Measurements from ENCODE around the gene ZNF783.
A peak's percentile ranks its signal among the peaks of the same experiment; 100 is the strongest.

Gene ZNF783

GRCh38 chr7:149280151-149280550, 18.2 kb downstream of the ZNF783 start:
- FAIRE-seq (no peak), DNase-seq (ENCODE audit: extremely low spot score, insufficient read length, low read depth) (no peak)

- FAIRE-seq (no peak), DNase-seq (ENCODE audit: extremely low spot score, insufficient read length, low read depth) (no peak)
Observed at GRCh38 chr7:149280661-149281507, 18.9 kb downstream of the ZNF783 start.

- no peak for DNase-seq (ENCODE audit: extremely low spot score, insufficient read length, low read depth)
- no peak for FAIRE-seq
Observed at GRCh38 chr7:149281508-149282330, 19.7 kb downstream of the ZNF783 start.

- no peak for DNase-seq (ENCODE audit: extremely low spot score, insufficient read length, low read depth)
- no peak for FAIRE-seq
Observed at GRCh38 chr7:149282331-149282655, 20.3 kb downstream of the ZNF783 start.

- no peak for FAIRE-seq
- DNase-seq (ENCODE audit: extremely low spot score, insufficient read length, low read depth) = no peak
Observed at GRCh38 chr7:149283321-149283720, 21.3 kb downstream of the ZNF783 start.

DNA sequence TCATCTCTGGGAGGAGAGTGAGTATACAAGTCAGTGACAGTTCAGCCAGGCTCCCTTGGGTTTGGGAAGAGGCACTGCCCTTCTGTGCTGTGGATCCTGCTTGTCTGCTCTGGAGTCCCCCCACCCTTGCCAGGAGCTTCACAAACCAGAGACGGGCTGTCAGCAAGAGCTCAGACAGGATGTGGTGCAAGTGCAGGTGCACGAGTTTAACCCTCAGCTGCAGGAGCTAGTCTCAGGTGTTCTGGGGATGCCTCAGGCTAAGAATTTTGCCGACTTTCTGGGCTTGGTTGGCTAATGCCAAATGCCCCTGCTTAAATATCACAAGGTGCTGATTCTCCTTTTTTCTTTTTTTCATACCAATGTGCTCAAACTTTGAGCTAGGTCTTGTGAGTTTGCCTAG, 22.3 kb downstream of the ZNF783 start:
- peak; percentile 69 for FAIRE-seq
- DNase-seq (ENCODE audit: extremely low spot score, insufficient read length, low read depth) = no peak

GRCh38 chr7:149284850-149285585, 23.0 kb downstream of the ZNF783 start:
- FAIRE-seq (peak; percentile 92), DNase-seq (ENCODE audit: extremely low spot score, insufficient read length, low read depth) (peak; percentile 84)

- FAIRE-seq = no peak
Observed at GRCh38 chr7:149285603-149286002, 23.6 kb downstream of the ZNF783 start.

GRCh38 chr7:149286811-149287400, 24.9 kb downstream of the ZNF783 start:
- DNase-seq (ENCODE audit: extremely low spot score, insufficient read length, low read depth) (no peak), FAIRE-seq (no peak)

More at GRCh38 chr7:149285603-149286002, 23.6 kb downstream of the ZNF783 start:
- DNase-seq (ENCODE audit: extremely low spot score, insufficient read length, low read depth) = no peak

- FAIRE-seq (no peak), DNase-seq (ENCODE audit: extremely low spot score, insufficient read length, low read depth) (no peak)
Observed at GRCh38 chr7:149287622-149288021, 25.6 kb downstream of the ZNF783 start.

- no peak for FAIRE-seq
Observed at GRCh38 chr7:149289262-149289661, 27.3 kb downstream of the ZNF783 start.

DNA sequence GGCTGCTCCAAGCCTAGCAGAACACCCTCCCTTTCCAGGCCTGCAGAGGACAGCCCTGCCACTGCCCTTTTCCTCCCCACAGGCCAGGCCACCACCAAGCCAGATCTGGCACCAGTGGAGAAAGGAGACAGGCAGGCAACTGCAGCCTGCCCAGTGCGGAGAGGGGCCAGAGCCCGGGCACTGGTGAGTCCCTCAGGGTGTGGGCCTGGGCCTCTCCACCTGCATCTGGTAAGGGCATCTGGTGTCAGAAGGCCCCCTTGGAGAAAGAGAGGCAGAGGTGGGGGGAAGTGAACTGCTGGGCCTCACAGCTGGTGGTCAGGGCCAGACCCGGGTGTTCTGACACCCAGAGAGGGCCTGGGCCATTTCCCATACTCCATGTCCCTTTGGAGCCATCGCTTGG, 27.9 kb downstream of the ZNF783 start:
- FAIRE-seq = no peak
- no peak for DNase-seq (ENCODE audit: extremely low spot score, insufficient read length, low read depth)

More at GRCh38 chr7:149289262-149289661, 27.3 kb downstream of the ZNF783 start:
- no peak for DNase-seq (ENCODE audit: extremely low spot score, insufficient read length, low read depth)

GRCh38 chr7:149291036-149291780, 29.2 kb downstream of the ZNF783 start:
- no peak for DNase-seq (ENCODE audit: extremely low spot score, insufficient read length, low read depth)

GRCh38 chr7:149291781-149292461, 29.9 kb downstream of the ZNF783 start:
- no peak for FAIRE-seq
- DNase-seq (ENCODE audit: extremely low spot score, insufficient read length, low read depth) = no peak

More at GRCh38 chr7:149291036-149291780, 29.2 kb downstream of the ZNF783 start:
- no peak for FAIRE-seq

DNA sequence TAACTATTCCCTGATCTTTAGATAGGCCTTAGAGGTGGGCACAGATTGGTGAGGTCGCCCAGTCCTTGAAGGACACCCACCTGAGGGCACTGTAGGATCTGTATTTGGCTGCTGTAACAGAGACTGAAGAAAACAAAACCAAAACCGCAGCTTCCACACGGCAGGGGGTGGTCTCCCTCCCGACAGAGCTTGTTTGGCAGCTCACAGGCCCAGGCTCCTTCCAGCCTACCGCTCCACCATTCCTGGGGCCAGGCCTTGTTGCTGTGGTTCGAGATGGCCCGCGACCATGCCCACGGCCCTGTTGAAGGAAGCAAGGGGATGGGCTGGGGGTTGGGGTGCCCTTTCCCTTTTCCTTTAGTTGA, 30.4 kb downstream of the ZNF783 start:
- no peak for DNase-seq (ENCODE audit: extremely low spot score, insufficient read length, low read depth)
- no peak for FAIRE-seq

DNA sequence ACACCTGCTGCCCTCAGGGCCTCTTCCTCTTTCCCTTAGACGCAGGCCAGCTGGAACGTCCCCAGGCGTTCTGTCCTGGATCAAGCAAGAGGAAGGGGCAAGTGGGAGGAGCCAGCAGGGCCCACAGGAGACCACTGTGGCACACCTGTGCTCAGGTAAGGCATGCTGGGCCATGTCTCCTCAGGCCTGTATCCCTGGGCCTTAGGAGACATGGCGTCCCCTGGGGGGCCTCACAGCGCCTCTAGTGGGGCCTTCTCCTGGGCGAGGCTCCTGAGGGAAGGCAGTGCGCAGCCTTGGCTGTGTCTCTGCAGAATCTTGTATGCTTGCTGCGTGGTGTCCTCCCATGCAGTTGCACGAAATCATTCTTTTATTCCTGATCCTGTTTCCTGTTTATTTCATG, 31.3 kb downstream of the ZNF783 start:
- FAIRE-seq (no peak), DNase-seq (ENCODE audit: extremely low spot score, insufficient read length, low read depth) (no peak)

DNA sequence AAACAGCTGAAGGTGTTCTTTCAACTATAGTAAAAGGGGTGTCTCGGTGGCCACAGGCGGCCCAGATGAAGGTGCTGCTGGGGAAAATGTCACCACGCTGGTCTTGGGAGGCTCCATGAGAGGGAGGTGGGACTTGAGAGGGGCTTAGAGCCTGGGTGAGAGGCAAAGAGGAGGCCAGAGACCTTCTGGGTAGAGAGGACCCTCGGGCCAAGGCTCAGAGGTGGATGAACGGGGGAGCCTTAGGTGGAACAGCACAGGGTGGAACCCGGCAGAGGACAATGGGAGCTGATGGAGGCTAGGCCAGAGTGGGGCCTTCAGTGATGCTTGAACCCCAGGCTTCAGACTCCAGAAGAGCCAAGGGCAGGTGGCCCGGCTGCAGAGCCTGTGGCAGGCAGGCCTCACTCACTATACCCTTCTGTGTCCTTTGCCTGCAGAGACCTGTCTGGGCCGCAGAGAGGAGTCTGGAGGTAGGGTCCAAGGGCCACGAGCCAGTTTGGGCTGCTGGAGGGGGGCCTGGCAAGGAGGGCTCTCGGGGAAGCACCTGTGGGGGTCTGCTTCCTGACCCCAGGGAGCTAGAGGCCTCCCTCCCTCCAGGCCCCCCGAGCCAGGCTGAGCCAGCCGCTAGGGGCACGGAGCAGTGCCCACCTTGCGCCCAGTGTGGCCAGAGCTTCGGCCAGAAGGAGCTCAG, 32.1 kb downstream of the ZNF783 start:
- no peak for DNase-seq (ENCODE audit: extremely low spot score, insufficient read length, low read depth)
- FAIRE-seq = no peak

Measured in GM18507 (cell line).